Endothelial cell (in vitro differentiated cells): ENCODE data around the gene UFC1. TPM values are rescaled to one million over a fixed set of nuclear protein-coding genes. Genes with fewer than 3 reads are reported as not detected.

ENCODE experiments used
- DNase-seq: peaks from one replicate; pipeline ENCODE4 v3.0.0; 2021; ENCODE audit warnings: low spot score
- H3K27ac Mint-ChIP-seq: one replicate; pipeline ENCODE4 v1.8.0; 2021; ENCODE audit warnings: mixed read lengths, inconsistent platforms; ENCODE audit not compliant: unreplicated experiment
- H3K27me3 Mint-ChIP-seq: one replicate; pipeline ENCODE4 v1.8.0; 2021; ENCODE audit warnings: mild to moderate bottlenecking, moderate library complexity, mixed read lengths, inconsistent platforms; ENCODE audit not compliant: unreplicated experiment
- H3K36me3 Mint-ChIP-seq: one replicate; pipeline ENCODE4 v1.8.0; 2021; ENCODE audit warnings: mild to moderate bottlenecking, low read depth, mixed read lengths, inconsistent platforms; ENCODE audit not compliant: unreplicated experiment
- H3K4me1 Mint-ChIP-seq: one replicate; pipeline ENCODE4 v1.8.0; 2021; ENCODE audit warnings: mild to moderate bottlenecking, mixed read lengths, inconsistent platforms; ENCODE audit not compliant: unreplicated experiment
- H3K4me3 Mint-ChIP-seq: one replicate; pipeline ENCODE4 v1.8.0; 2021; ENCODE audit warnings: mild to moderate bottlenecking, mixed read lengths, inconsistent platforms; ENCODE audit not compliant: unreplicated experiment
- H3K9me3 Mint-ChIP-seq: one replicate; pipeline ENCODE4 v1.8.0; 2021; ENCODE audit warnings: mixed read lengths, inconsistent platforms; ENCODE audit not compliant: unreplicated experiment
- total RNA-seq: library from RNA; stranded (reverse); fragmentation: NEBNext Ultra II Directional; extraction: Animal tissue kit (Norgen Biotek cat#: 25700); gene quantifications from one replicate; pipeline ENCODE4 v1.2.1, GENCODE V29; 2021; ENCODE audit not compliant: unreplicated experiment
- TF ChIP-seq, protein P1 (sequence below): fragments of 200-600 bp; sonication (generic); IDR thresholded peaks from one replicate; pipeline ENCODE4 v1.5.0; 2021; ENCODE audit warnings: antibody characterized with exemption; ENCODE audit not compliant: unreplicated experiment

The UFC1 gene
- total RNA-seq, 1 donor from 2014 or later, result 124 TPM

GRCh38 chr1:161137881-161138280 lies 15.9 kb upstream of the UFC1 start:
- Mint-ChIP-seq H3K27me3 (peaks cover 2% of the 10 kb centered on the region), H3K36me3 (peaks cover 3% of the 10 kb centered on the region), H3K9me3 (no peaks in the 10 kb centered on the region), H3K4me1 (peaks cover 48% of the 10 kb centered on the region), H3K27ac (peak overlapping the region; percentile 95), H3K4me3 (no peak overlapping the region)
- TF ChIP-seq, protein P1, sequence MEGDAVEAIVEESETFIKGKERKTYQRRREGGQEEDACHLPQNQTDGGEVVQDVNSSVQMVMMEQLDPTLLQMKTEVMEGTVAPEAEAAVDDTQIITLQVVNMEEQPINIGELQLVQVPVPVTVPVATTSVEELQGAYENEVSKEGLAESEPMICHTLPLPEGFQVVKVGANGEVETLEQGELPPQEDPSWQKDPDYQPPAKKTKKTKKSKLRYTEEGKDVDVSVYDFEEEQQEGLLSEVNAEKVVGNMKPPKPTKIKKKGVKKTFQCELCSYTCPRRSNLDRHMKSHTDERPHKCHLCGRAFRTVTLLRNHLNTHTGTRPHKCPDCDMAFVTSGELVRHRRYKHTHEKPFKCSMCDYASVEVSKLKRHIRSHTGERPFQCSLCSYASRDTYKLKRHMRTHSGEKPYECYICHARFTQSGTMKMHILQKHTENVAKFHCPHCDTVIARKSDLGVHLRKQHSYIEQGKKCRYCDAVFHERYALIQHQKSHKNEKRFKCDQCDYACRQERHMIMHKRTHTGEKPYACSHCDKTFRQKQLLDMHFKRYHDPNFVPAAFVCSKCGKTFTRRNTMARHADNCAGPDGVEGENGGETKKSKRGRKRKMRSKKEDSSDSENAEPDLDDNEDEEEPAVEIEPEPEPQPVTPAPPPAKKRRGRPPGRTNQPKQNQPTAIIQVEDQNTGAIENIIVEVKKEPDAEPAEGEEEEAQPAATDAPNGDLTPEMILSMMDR, result no peak
- no peak for DNase-seq

GRCh38 chr1:161138431-161138830 lies 15.3 kb upstream of the UFC1 start:
- Mint-ChIP-seq H3K36me3 (peaks cover 3% of the 10 kb centered on the region), H3K27ac (peak overlapping the region; percentile 95), H3K4me3 (peak overlapping the region; percentile 64), H3K27me3 (peaks cover 2% of the 10 kb centered on the region), H3K9me3 (no peaks in the 10 kb centered on the region), H3K4me1 (peaks cover 48% of the 10 kb centered on the region)
- DNase-seq, result no peak
- TF ChIP-seq, protein P1, result no peak

DNA sequence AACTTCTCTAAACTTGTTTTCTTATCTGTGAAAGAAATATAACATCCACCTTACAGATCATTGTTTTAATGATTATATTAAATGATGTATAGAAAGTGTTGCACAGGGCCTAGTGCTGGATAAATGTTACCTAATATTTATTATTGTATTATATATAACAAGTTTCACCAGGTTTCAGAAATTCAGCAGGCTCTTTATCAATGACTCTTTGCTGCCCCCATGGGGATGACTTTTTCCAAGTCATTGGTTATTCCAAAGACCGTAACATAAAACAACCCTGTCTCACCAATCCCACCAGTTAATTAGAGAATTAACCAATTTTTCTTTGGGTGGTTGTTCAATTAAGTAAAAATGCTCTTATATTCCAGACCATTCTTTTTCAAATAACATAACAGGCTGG lies 14.0 kb upstream of the UFC1 start:
- Mint-ChIP-seq H3K27ac (peak overlapping the region; percentile 55), H3K4me3 (no peak overlapping the region), H3K4me1 (peaks cover 45% of the 10 kb centered on the region), H3K9me3 (no peaks in the 10 kb centered on the region), H3K36me3 (peaks cover 3% of the 10 kb centered on the region), H3K27me3 (peaks cover 2% of the 10 kb centered on the region)
- DNase-seq, result peak; percentile 58
- TF ChIP-seq, protein P1, result peak; percentile 64

DNA sequence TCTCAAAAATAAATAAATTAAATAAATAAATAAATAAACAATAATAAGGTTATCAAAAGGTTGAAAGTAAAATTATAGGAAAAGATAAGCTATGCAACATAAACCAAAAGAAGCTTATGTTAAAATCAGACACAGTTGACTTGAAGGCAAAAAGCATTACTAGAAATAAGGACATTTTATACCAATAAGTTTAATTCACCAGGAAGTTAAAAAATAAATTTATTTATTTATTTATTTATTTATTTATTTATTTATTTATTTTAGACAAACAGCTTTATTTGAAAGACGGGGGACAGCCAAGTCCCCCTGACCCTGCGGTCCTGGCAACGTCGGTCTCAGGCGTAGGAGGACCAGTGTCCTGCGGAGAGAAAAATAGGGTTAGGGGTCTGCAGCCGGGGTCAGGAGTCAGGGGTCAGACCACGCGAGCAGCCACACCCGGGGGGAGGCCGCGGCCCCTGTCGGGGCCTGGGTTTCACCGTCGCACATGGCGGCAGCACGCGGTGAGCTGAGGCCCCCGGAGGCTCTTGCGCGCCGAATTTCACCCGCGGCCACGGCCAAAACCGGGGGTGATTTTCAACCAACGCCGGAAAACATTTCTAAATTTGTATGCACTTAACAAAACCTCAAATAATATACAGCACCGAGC lies 12.9 kb upstream of the UFC1 start:
- Mint-ChIP-seq H3K27me3 (peaks cover 2% of the 10 kb centered on the region), H3K36me3 (peaks cover 1% of the 10 kb centered on the region), H3K4me3 (no peak overlapping the region), H3K27ac (no peak overlapping the region), H3K4me1 (peaks cover 36% of the 10 kb centered on the region), H3K9me3 (no peaks in the 10 kb centered on the region)
- no peak for DNase-seq
- TF ChIP-seq, protein P1, result no peak

- Mint-ChIP-seq H3K36me3 (no peaks in the 10 kb centered on the region), H3K9me3 (no peaks in the 10 kb centered on the region), H3K27me3 (no peaks in the 10 kb centered on the region), H3K4me1 (peaks cover 2% of the 10 kb centered on the region), H3K4me3 (no peak overlapping the region), H3K27ac (no peak overlapping the region)
- no peak for DNase-seq
- TF ChIP-seq, protein P1, result no peak
These were observed 7.9 kb upstream of the UFC1 start for GRCh38 chr1:161145832-161146231.
